ENCODE data around the gene E2F2.
"Not testable (repeated sequence)": the region's sequence is repeated elsewhere in the genome, so short reads cannot be mapped to it uniquely, and the experiment has no call there.

E2F2 gene

DNA sequence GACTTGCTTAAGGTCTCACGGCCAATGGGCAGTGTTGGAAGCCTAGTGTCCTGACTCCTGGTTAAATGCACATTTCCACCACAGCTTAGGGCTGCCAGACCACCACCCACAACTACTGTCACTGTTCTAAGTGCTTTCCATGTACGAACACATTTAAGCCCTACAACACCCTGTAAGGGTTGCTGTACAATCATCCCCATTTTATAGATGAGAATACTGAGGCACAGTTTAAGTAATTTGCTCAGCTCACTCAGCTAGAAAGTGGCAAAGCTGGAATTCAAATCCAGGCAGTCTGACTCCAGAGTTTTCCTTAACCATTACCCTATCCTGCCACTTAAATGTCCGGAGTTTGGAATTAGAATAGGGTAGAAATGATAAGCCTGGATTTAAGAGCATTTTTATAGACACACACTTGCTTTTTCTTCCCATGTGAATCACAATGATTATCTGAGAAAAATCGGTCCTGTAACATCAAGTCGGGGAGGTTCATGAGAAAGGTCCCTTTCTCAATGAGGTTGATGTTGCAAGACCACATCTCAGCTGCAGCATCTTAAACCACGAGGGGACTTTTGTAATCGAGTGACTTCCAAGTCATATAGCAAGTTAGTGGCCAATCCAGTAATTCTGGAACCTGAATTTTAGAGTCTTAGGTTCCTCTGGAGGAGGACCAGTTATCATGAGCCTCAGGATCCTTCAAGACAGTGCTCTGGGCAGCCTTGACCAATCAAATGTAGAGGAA, 8.6 kb downstream of the E2F2 start:
- peak; percentile 81 for DNase-seq

DNA sequence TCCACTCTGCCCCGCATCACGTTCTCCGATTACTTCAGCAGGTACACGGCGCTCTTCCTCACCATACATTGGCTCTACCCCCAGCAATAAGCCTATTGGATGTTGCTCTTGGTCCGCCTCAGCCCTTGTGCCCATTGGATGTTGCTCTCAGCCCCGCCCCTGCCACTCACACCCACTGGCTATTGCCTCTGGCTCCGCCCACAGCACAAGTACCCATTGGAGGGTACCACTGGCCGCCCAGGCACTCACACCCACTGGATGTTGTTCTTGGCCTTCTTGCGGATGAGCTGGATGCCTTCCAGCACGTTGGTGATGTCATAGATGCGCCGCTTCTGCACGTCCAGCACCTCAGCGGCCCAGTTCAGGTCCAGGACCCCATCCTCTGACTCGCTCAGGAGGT, 9.4 kb downstream of the E2F2 start:
- DNase-seq: no peak

DNA sequence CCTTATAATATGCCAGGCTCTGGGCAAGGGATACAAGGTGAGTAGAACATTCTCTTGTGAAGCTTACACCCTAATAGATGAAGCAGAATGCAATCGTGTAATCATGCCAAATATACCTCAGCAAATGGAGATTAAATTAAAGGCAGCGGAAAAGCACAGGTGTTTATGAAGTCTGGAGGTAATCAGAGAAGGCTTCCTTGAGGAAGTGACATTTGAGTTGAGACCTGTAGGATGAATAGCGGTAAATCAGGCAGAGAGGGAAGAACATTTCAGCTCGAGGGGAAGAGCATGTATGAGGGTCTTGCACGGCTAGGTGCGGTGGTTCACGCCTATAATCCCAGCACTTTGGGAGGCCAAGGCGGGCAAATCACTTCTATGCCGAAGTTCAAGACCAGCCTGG, 13.5 kb downstream of the E2F2 start:
- DNase-seq: no peak

DNA sequence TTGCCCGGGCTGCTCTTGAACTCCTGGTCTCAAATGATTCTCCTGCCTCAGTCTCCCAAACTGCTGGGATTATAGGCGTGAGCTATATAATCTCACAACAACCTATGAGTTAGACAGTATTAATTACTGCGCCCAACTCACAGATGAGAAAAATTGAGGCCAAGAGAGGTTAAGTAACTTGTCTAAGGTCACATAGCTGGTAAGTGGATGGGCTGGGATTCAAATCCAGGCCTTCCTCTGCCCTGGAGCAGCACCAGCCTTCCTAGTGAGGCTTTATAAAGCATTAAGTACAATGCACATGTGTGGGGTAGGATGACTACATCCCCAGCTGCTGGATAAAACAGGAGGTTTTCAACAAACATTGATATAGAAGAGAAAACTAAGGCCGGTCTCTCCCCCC, 15.1 kb downstream of the E2F2 start:
- DNase-seq: no peak

DNA sequence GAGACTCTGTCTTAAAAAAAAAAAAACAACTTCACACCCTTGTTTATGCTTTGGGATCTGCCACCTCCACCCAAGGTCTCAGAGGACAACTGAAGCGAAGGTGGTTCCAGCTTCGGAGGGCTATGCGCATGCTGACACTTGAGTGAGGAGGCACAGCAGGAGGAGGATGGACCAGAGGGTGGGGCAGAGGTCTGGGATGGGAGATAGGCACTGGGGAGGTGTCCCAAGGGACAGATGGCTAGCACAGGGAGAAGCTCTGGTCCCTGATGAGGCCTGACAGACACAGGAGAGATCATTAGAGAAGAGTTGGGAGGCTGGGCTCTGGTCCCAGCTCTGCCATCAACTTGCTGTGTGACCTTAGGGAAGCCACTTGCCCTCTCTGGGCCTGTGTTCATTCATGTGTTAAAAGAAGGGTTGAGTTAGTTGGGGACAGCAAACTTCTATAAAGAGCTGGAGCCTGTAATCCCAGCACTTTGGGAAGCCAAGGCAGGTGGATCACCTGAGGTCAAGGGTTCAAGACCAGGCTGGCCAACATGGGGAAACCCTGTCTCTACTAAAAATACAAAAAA, 16.8 kb downstream of the E2F2 start:
- no peak for DNase-seq

DNA sequence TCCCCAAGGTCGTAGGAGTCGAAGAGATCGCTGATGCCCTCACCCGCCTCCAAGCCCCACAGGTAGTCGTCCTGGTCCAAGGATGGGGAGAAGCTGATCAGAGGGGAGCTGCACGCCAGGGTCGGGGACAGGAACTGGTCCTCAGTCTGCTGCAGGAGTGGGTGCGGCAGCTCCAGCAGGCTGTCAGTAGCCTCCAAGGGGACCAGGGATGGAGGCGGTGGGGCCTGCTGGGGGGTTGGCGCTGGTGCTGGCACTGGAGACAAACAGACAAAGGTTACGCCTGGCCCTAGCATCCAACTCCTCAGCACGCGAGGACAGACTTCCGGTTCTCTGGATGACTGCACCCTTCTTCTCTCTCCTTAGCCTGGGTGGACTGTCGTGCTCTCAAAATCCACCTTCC, 21.1 kb downstream of the E2F2 start:
- DNase-seq: no peak

DNA sequence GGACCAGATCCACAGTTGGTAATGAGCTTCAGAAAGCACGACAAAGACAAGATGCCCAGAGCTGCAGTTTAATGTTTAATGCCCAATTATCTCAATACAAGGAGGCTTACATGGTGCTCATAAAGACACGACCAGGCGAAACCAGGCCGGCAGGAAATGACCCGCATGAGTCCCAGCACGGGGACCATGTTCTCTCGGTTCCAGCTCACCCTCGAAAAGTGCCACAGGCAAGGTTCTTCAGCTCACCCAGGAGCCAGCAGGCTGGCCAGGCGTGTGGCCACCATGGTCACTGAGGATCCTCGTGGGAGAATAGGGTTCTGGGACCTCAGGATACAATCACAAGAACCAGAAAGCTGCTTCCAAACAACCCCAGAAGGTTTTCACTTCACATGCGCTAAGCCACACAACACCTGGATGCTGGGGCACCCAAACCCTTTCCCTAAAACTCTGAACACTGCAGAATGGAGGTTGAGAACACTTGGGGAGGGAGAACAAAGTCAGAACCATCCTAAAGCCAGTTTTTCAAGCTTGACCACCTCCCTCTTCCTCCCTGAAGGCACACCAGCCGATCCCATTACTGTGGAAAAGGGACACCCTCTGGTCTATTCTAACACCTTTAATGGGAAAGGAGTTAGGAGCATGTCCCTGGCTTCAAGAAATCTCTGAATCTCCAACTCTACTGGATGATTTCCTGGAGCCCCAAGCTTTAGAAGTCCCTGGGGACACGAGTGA, 24.5 kb downstream of the E2F2 start:
- no peak for DNase-seq

DNA sequence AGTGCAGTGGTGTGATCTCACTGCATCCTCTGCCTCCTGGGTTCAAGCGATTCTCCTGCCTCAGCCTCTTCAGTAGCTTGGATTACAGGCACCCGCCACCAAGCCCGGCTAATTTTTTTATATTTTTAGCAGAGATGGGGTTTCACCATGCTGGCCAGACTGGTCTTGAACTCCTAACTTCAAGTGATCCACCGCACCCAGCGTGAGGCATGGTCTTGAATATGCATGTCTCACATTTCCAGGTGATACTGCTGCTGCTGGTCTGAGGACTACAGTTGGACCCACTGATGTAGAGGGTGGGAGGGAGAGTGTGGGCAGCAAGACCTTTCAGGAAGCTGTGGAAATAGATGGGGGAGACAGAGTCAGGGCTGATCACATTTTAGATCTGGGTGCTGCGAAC, 25.2 kb downstream of the E2F2 start:
- DNase-seq: no peak

DNA sequence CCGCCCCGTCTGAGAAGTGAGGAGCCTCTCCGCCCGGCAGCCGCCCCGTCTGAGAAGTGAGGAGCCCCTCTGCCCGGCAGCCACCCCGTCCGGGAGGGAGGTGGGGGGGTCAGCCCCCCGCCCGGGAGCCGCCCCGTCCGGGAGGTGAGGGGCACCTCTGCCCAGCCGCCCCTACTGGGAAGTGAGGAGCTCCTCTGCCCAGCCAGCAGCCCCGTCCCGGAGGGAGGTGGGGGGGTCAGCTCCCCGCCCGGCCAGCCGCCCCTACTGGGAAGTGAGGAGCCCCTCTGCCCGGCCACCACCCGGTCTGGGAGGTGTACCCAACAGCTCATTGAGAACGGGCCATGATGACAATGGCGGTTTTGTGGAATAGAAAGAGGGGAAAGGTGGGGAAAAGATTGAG, 26.9 kb downstream of the E2F2 start:
- DNase-seq: not testable (repeated sequence)

DNA sequence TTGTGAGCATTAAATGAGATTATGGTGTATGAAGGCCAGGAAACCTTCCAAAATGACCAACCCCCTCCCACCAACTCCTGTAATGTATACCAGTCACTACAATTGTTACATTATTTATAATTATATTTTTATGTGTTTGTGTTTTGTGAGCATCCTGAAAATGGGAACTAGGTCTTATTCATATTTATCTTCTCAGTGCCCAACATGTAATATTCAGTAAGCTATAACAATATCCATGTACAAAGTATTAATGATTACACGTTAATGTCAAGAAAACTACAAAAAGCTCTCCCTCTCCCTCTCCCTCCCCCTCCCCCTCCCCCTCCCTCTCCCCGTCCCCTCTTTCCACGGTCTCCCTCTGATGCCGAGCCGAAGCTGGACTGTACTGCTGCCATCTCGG, 28.1 kb downstream of the E2F2 start:
- DNase-seq: no peak

DNA sequence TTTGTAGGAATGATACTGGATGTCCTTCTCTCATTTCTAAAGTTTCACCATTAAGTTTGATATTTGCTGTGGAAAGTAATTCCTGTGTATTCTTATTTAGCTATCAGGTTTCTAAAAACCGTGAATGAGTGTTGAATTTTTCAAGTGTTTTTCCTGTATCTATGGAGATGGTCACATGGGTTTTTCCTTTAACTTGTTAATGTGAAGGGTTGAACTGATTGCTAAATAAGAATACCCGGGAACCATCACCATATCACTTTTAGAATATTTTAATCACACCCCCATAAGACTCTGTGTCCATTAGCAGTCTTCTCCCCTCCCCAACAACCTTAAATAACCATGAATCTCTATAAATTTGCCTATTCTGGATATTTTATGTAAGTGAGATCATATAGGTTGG, 30.6 kb downstream of the E2F2 start:
- DNase-seq: no peak

DNA sequence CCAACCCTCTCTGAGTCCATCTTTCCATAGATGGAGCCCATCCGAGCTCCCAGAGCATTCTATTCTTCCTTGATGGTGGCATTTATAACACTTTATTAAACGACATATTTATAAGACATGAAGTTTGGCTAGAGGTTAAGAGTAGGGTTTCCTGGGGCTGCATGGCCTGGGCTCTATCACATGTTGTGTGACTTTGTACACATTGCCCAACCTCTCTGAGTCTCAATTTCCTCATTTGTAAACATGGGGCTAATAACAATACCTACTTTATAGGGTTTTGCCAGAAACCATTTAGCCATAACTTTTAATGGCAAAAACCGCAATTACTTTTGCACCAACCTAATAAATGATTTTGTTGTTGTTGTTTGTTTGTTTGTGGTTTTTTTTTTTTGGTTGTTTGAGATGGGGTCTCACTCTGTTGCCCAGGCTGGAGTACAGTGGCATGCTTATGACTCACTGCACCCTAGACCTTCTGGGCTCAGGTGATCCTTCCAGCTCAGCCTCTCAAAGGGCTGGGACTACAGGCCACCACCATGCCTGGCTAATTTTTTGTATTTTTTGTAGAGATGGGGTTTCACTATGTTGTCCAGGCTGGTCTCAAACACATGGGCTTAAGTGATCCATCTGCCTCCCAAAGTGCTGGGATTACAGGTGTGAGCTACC, 33.1 kb downstream of the E2F2 start:
- no peak for DNase-seq

DNA sequence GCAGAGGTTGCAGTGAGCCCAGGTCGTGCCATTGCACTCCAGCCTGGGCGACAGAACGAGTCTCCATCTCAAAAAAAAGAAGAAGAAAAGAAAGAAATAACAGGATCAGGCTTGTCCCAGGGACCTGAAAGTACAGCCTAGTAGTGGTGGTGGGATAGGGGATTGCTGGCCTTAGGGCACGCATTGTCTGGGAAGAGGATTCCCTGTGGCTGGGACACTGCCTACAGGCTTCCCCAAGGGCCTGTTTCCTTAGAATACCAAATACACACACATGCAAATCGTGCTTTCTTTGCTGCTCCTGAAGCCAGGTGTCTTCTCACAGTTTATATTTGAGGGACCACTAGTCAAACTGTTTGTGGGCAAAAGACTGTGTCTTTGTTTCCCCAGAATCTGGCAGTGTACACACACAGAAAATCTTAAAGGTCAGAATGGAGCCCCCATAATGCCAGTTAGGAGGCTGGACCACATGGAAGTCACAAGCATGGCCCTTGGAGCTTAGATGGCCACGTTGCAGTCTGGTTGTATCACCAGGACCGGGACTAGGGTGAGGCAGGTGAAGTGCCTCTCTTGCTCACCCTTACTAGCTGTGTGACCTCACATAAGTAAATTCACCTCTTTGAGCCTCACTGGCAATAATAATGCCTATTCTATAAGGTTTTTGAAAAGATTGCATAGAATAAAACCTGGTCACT, 34.4 kb downstream of the E2F2 start:
- no peak for DNase-seq

DNA sequence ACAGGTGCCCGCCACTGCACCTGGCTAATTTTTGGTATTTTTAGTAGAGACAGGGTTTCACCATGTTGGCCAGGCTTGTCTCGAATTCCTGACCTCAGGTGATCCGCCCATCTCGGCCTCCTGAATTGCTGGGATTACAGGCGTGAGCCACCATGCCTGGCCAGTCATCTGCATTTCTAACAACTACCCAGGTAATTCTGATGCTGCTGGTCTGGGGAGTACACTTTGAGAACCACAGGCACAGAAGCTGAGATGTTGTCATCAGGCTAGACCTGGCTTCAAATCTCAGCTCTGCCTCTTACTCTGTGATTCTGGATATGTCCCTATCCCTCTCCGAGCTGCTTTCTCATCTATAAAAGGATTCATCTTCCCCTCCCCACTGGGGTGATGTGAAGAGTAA, 36.2 kb downstream of the E2F2 start:
- DNase-seq: not testable (repeated sequence)

DNA sequence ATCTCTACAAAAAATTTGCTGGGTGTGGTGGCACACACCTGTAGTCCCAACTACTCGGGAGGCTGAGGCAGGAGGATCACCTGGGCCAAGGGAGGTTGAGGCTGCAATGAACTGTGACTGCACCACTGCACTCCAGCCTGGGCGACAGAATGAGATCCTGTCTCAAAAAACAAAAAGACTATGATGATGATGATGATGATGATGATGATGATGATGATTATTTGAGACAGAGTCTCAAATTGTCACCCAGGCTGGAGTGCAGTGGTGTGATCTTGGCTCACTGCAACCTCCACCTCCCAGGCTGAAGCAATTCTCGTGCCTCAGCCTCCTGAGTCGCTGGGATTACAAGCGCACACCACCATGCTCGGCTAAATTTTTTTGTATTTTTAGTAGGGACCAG, 38.3 kb downstream of the E2F2 start:
- not testable (repeated sequence) for DNase-seq

DNA sequence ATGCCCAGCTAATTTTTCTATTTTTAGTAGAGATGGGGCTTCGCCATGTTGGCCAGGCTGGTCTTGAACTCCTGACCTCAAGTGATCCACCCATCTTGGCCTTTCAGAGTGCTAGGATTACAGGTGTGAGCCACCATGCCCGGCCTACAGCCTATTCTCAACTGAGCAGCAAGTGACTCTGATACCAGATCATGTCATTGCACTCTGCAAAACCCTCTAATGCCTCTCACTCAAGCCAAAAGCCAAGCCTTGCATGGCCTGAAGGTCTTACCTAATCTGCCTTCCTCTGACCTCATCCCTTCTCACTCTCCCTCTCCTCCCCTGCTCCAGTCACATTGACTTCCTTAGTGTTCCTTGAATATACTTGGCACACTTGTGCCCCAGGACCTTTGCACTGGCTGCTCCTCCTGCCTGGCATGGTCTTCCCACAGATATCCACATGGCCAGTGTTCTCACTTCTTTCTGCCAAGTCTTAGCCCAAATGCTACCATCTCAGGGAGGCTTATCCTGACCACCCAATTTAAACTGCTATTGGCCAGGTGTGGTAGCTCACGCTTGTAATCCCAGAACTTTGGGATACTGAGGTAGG, 38.8 kb downstream of the E2F2 start:
- no peak for DNase-seq

DNA sequence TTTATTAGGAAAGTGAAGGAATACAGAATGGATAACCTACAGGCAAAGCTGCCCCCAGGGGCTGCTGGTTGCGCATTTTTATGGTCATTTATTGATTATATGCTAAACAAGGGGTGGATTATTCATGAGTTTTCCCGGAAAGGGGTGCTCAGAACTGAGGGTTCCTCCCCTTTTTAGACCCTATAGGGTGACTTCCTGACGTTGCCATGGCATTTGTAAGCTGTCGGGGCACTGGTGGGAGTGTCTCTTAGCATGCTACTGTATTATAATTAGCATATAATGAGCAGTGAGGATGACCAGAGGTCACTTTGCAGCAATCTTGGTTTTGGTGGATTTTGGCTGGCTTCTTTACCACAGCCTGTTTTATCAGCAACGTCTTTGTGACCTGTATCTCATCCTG, 41.2 kb downstream of the E2F2 start:
- no peak for DNase-seq

DNA sequence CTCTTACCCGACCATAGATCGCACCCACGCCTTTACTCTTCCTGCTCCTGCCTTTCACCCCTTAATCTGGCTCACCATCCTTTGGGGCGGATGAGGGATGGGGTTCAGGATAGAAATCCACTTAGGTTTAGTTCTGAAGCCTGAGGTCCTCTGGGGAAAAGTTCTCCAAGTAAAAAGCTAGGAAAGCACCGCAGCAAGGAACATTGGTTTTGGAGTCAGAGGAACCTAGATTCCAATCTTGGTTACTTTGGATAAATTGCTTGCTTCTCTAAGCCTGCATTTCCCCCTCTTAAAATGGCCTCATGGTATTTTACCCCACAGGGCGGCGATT, 46.1 kb downstream of the E2F2 start:
- DNase-seq: no peak

DNA sequence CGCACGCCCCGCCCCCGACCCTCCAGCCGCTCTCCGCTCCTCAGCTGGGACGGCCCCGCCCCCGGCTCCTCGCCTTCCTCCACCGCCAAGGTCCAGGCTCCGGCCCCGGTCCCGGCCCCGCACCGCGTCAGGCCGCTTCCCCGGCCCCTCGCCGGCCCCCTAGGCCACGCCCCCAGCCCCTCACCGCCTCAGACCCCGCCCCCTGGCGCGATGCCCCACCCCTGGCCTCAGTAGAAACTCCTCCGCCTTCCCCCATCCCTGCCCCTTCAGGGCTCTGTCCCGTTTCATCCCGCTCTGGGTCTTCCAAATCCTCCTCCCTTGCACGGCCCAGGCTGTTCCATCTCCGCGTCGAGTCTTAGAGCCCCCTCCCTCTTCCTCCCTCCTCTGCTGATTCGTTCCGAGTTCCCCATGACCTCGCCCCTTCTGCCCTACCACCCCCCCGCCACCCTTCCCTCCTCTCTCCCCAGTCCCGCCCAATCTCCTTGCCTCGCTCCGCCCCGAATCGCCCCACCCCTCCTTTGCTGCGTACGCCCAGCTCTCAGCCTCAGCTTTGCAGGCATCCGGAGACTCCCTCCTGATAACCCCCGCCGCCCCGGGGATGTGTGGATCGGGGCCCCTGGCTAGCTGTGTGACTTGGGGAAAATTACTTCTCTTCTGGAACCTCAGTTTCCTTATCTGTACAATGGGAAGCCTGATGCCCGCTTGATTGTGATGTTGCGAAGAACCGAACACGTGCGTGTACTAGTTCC, 46.6 kb downstream of the E2F2 start:
- DNase-seq: no peak

DNA sequence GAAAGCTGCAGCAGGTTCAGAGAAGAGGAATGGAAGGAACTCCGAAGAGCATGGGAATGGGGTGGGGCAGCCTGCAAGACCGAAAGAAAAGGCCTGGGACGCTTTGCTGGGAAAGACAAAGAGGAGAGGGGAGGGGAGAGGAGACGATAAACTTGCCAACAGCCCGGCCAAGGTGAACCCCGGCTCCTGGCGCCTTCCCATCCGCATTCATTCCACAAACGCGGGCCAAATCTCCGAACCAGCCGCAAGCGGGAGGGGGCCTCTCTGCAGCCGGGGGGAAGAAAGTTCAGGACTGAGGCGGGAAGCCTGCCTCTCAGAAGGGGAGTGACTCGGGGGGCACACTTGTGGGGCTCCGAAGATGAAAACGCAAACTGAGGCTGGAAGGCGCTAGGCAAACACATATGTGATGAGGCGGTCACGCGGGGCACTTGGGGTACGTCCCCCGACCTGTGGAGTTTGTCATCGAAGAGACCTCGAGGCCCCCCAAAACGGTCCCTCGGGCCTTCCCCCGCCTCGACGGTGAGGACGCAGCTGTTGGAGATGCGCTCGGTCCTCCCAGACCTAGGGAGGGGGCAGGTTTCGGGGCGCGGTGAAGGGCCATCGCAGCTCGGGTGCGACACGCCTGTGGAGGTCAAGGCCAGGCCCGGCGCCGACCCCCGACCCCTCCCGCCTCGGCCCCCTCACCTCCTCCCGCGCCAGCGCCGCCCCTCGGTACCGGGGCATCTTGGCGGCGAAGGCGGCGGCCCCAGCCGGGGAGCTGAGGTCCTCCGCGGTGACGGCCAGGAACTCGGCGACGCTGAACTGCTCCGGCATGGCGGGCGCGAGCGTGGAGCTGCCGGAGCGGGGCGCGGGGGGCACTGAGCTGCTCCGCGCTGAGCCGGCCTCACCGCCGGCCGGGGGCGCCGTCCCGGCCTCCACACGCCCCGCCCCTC, 47.4 kb downstream of the E2F2 start, which contains the start of gene ASAP3:
Gene ASAP3, minus strand, starts transcription at position 859 of the 932 bp plus-strand sequence. Its CDS starts 46 bp downstream, at position 813.
- no peak for DNase-seq

DNA sequence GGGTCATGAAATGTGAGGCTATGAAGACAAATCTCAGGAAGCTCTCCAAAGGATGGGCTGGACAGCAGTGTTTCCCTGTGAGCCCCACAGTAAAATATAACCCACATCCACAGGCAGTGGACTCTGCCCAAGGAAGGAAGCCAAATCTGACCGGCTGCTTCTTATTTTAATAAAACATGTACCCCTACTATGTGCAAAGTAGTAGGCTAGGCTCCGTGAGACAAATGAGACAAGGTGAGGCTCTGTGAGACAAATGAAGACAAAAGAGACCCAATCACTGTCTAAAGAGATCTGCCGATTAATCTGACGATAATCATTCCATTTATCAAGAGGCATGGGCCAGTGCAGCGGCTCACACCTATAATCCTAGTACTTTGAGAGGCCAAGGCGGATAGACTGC, 49.1 kb downstream of the E2F2 start:
- no peak for DNase-seq
